HepG2 (cell line): ENCODE measurements around the gene ENTPD2. TPM values are rescaled to one million over a fixed set of nuclear protein-coding genes. Genes with fewer than 3 reads are reported as not detected.

Source experiments
- ATF3 ChIP-seq: sonication (generic); formaldehyde crosslinking; IDR thresholded peaks from 2 replicates; pipeline ENCODE4 v1.4.0; 2020; ENCODE audit warnings: missing genetic modification reagents
- BHLHE40 ChIP-seq: IDR thresholded peaks from 2 replicates; pipeline ENCODE4 v1.6.1; 2011; ENCODE audit warnings: low read length, improper control_type of control experiment
- ETV5 ChIP-seq: IDR thresholded peaks from 2 replicates; pipeline ENCODE4 v1.6.1; 2018; ENCODE audit warnings: missing biosample characterization, missing genetic modification reagents, inconsistent platforms, borderline replicate concordance
- FOSL2 ChIP-seq: sonication (generic); formaldehyde crosslinking; IDR thresholded peaks from 2 replicates; pipeline ENCODE4 v1.4.0; 2020; ENCODE audit warnings: missing genetic modification reagents
- HDAC1 ChIP-seq: sonication (generic); formaldehyde crosslinking; IDR thresholded peaks from 2 replicates; pipeline ENCODE4 v1.5.1; 2020; ENCODE audit warnings: mild to moderate bottlenecking, missing genetic modification reagents
- HNRNPLL ChIP-seq: fragments of 200-400 bp; formaldehyde crosslinking; IDR thresholded peaks from 2 replicates; pipeline ENCODE4 v1.6.1; 2017; ENCODE audit warnings: mild to moderate bottlenecking, low read depth, low read length; ENCODE audit not compliant: poor library complexity, severe bottlenecking
- KMT2B ChIP-seq: IDR thresholded peaks from 2 replicates; pipeline ENCODE4 v1.6.1; 2016; ENCODE audit warnings: missing genetic modification reagents, missing compliant biosample characterization
- MAZ ChIP-seq, 2 experiments: sonication (generic) in 1 of 2; formaldehyde crosslinking in 1 of 2; IDR thresholded peaks; 2 replicates each; pipeline versions ENCODE4 v1.5.0 to v1.6.1; 2012 to 2020; ENCODE audit warnings: low read depth in 2 of 2, mild to moderate bottlenecking in 2 of 2, borderline replicate concordance in 1 of 2, improper control_type of control experiment in 1 of 2, low read length in 1 of 2, missing genetic modification reagents in 1 of 2, moderate library complexity in 1 of 2
- MEIS1 ChIP-seq: sonication (generic); formaldehyde crosslinking; IDR thresholded peaks from 2 replicates; pipeline ENCODE4 v1.9.0; 2021; ENCODE audit warnings: mild to moderate bottlenecking, missing genetic modification reagents, moderate library complexity, borderline replicate concordance
- RORA ChIP-seq: sonication (generic); formaldehyde crosslinking; IDR thresholded peaks from 2 replicates; pipeline ENCODE4 v1.5.0; 2020; ENCODE audit warnings: mild to moderate bottlenecking, missing genetic modification reagents, moderate library complexity
- TEAD2 ChIP-seq: sonication (generic); formaldehyde crosslinking; IDR thresholded peaks from 2 replicates; pipeline ENCODE4 v1.9.0; 2021; ENCODE audit warnings: missing genetic modification reagents
- ZBTB33 ChIP-seq: sonication (generic); formaldehyde crosslinking; IDR thresholded peaks from 2 replicates; pipeline ENCODE4 v1.4.0; 2020; ENCODE audit warnings: missing genetic modification reagents
- ZNF138 ChIP-seq: sonication (generic); formaldehyde crosslinking; IDR thresholded peaks from 2 replicates; pipeline ENCODE4 v1.5.0; 2020; ENCODE audit warnings: mild to moderate bottlenecking, low read depth, missing genetic modification reagents
- ZNF264 ChIP-seq: sonication (generic); formaldehyde crosslinking; IDR thresholded peaks from 2 replicates; pipeline ENCODE4 v1.4.0; 2020; ENCODE audit warnings: missing genetic modification reagents
- ZNF326 ChIP-seq: sonication (generic); formaldehyde crosslinking; IDR thresholded peaks from 2 replicates; pipeline ENCODE4 v1.4.0; 2020; ENCODE audit warnings: missing genetic modification reagents, borderline replicate concordance
- ZNF460 ChIP-seq: sonication (generic); formaldehyde crosslinking; IDR thresholded peaks from 2 replicates; pipeline ENCODE4 v1.5.1; 2020; ENCODE audit warnings: missing genetic modification reagents, mild to moderate bottlenecking, borderline replicate concordance
- ZNF784 ChIP-seq: sonication (generic); formaldehyde crosslinking; IDR thresholded peaks from 2 replicates; pipeline ENCODE4 v1.5.1; 2020; ENCODE audit warnings: missing genetic modification reagents, mild to moderate bottlenecking, borderline replicate concordance
- ZZZ3 ChIP-seq: sonication (generic); formaldehyde crosslinking; IDR thresholded peaks from 2 replicates; pipeline ENCODE4 v1.4.0; 2020; ENCODE audit warnings: missing genetic modification reagents, mild to moderate bottlenecking, borderline replicate concordance
- polyA plus RNA-seq, 8 experiments: library from polyadenylated mRNA; depleted of rRNA in 3 of 8; stranded (reverse) in 7 of 8; unstranded in 1 of 8; fragments of >200 nt; fragmentation: Illumina TruSeq in 4 of 8; extraction: Trizol in 4 of 8; gene quantifications; 2 replicates each; pipeline versions ENCODE4 v1.2.1 to v1.2.3, GENCODE V29; 2011 to 2016; ENCODE audit warnings: low read depth in 4 of 8, missing spikeins in 1 of 8, mixed read lengths in 1 of 8; ENCODE audit not compliant: insufficient read depth in 1 of 8
- total RNA-seq, 5 experiments: library from RNA; depleted of rRNA; stranded (reverse); fragments of >200 nt; fragmentation: Illumina TruSeq; extraction: Trizol; gene quantifications; 2 replicates each; pipeline ENCODE4 v1.2.3, GENCODE V29; 2016; ENCODE audit warnings: low read depth in 1 of 5
- TF ChIP-seq, protein P1 (sequence below): sonication (generic); formaldehyde crosslinking; IDR thresholded peaks from 2 replicates; pipeline ENCODE4 v1.8.1; 2023; ENCODE audit warnings: mild to moderate bottlenecking, missing genetic modification reagents
- TF ChIP-seq, protein P2 (sequence below): sonication (generic); formaldehyde crosslinking; IDR thresholded peaks from 2 replicates; pipeline ENCODE4 v1.4.0; 2020; ENCODE audit warnings: missing genetic modification reagents, borderline replicate concordance
- TF ChIP-seq, protein P3 (sequence below): IDR thresholded peaks from 2 replicates; pipeline ENCODE4 v1.6.1; 2016; ENCODE audit warnings: missing compliant biosample characterization, missing genetic modification reagents, borderline replicate concordance

The ENTPD2 gene
- total and polyA plus RNA-seq, 2 of the 13 experiments (the other 11 are each of a cell fraction or from before 2014, with no cell fraction given) = 0.95 to 3.2 TPM

DNA sequence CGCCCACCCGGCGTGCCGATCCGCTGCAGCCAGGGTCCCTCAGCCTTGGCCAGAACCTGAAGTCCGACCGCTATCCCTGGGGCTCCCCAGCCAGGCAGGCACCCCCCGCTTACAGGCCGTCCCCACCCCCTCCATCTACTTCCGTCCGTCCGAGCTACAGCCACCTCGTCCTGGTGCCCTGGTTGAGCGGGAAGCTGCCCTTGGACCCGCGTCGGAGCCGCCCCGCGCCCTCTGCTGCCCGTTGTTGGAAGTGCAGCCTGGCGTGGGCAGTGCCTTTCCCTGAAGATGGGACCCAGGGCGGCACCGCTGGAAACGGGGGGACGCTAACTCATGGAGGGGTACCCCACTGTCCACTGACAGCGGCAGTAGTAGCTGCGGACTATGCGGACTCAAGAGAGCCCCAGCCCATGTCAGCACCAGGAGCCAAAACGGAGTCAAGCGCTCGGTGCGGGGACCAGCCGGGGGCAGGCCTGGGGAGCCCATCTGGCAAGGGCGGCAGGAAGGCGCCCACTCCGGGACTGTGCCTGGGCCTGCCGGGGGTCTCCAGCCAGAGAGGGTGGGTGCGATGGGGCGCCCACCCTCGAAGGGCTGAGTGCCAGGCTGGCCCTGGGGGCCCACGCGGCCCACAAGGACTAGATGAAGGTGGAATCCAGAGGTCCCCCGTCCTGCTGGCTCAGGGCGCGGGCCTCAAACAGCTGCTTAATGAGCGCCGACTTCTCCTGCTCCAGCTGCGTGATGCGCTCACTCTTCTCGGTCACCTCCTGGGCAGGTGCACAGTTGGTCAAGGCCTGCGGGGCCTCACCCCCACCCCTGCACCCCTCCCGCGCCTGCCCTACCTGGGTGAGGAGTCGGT, 10.4 kb upstream of the ENTPD2 start (continued):
- TF ChIP-seq, protein P1, sequence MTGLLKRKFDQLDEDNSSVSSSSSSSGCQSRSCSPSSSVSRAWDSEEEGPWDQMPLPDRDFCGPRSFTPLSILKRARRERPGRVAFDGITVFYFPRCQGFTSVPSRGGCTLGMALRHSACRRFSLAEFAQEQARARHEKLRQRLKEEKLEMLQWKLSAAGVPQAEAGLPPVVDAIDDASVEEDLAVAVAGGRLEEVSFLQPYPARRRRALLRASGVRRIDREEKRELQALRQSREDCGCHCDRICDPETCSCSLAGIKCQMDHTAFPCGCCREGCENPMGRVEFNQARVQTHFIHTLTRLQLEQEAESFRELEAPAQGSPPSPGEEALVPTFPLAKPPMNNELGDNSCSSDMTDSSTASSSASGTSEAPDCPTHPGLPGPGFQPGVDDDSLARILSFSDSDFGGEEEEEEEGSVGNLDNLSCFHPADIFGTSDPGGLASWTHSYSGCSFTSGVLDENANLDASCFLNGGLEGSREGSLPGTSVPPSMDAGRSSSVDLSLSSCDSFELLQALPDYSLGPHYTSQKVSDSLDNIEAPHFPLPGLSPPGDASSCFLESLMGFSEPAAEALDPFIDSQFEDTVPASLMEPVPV (CRISPR knock-in tag) = no peak
- TF ChIP-seq, protein P2, sequence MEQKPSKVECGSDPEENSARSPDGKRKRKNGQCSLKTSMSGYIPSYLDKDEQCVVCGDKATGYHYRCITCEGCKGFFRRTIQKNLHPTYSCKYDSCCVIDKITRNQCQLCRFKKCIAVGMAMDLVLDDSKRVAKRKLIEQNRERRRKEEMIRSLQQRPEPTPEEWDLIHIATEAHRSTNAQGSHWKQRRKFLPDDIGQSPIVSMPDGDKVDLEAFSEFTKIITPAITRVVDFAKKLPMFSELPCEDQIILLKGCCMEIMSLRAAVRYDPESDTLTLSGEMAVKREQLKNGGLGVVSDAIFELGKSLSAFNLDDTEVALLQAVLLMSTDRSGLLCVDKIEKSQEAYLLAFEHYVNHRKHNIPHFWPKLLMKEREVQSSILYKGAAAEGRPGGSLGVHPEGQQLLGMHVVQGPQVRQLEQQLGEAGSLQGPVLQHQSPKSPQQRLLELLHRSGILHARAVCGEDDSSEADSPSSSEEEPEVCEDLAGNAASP (CRISPR knock-in tag) = no peak
- TF ChIP-seq KMT2B (CRISPR knock-in tag) (no peak), ZNF784 (CRISPR knock-in tag) (no peak), MAZ (IDR thresholded peaks at IDR 0.05; ENCODE audit: borderline replicate concordance, low read depth, low read length) (no peak), MAZ (CRISPR knock-in tag; IDR thresholded peaks at IDR 0.05; ENCODE audit: low read depth) (no peak), HNRNPLL (peak; percentile 32), ATF3 (CRISPR knock-in tag) (0 out of 2 replicates have a peak, but pooled peaks have one; percentile 19), HDAC1 (CRISPR knock-in tag) (peak; percentile 40; the same call in 1 of the 2 replicates), ZNF460 (no peak), ZNF264 (CRISPR knock-in tag) (no peak), FOSL2 (CRISPR knock-in tag) (no peak), TEAD2 (CRISPR knock-in tag) (no peak), ZNF138 (CRISPR knock-in tag) (no peak), ETV5 (CRISPR knock-in tag) (no peak), ZNF326 (CRISPR knock-in tag) (no peak), MEIS1 (CRISPR knock-in tag) (no peak), ZBTB33 (CRISPR knock-in tag) (peak; percentile 77), RORA (CRISPR knock-in tag) (no peak), ZZZ3 (CRISPR knock-in tag) (no peak), BHLHE40 (no peak)
- TF ChIP-seq, protein P3, sequence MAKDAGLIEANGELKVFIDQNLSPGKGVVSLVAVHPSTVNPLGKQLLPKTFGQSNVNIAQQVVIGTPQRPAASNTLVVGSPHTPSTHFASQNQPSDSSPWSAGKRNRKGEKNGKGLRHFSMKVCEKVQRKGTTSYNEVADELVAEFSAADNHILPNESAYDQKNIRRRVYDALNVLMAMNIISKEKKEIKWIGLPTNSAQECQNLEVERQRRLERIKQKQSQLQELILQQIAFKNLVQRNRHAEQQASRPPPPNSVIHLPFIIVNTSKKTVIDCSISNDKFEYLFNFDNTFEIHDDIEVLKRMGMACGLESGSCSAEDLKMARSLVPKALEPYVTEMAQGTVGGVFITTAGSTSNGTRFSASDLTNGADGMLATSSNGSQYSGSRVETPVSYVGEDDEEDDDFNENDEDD = peak; percentile 88
